Measurements from ENCODE around the gene CNGA3.

DNA sequence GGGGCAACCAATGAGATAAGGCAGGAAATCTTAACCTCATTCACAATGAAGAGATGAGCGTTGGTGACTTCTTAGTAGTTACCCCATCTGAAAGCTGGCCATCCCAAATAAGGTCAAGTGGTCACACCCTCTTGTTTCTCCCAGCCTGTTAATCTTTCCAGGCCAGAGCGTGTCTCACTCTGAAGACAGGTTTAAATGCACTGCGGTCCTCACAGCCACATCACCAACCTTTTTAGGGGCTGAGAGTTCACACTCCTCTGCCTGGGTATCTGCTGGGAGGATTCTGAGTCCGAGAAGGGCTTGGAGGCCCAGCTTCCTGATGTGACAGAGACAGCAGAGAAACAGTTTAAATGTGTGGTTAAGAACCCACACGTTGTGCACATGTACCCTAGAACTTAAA is 13.3 kb upstream of the CNGA3 start:
- TF ChIP-seq, protein P1, sequence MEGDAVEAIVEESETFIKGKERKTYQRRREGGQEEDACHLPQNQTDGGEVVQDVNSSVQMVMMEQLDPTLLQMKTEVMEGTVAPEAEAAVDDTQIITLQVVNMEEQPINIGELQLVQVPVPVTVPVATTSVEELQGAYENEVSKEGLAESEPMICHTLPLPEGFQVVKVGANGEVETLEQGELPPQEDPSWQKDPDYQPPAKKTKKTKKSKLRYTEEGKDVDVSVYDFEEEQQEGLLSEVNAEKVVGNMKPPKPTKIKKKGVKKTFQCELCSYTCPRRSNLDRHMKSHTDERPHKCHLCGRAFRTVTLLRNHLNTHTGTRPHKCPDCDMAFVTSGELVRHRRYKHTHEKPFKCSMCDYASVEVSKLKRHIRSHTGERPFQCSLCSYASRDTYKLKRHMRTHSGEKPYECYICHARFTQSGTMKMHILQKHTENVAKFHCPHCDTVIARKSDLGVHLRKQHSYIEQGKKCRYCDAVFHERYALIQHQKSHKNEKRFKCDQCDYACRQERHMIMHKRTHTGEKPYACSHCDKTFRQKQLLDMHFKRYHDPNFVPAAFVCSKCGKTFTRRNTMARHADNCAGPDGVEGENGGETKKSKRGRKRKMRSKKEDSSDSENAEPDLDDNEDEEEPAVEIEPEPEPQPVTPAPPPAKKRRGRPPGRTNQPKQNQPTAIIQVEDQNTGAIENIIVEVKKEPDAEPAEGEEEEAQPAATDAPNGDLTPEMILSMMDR (IDR thresholded peaks at IDR 0.05), result no peak
- TF ChIP-seq POLR2A (IDR thresholded peaks at IDR 0.05), result no peak

Data from prostate gland (tissue), 2 donors.